CD1c-positive myeloid dendritic cell (primary cell): ENCODE data around the gene RALGPS1.

ENCODE experiments used
- DNase-seq: peaks from one replicate; pipeline ENCODE4 v3.0.0-alpha.2; 2016; ENCODE audit errors: extremely low spot score

The RALGPS1 gene

DNA sequence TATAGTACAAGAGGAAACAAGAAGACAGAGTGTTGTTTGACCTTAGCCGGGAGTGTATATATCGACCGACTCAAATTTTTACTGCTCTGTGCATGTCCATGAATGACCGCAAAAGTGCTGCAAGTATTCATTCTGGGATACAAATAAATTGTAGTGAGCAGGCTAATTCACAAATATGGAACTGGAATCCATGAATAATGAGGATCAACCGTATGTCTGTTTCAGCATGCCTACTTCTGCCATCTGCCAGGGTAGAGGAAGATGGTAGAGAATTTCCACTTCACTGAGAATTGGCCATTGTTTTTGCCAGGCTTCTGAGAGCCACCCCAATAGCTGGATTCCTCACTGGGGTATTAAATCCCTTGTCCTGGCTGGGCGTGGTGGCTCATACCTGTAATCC, 8.5 kb upstream of the RALGPS1 start:
- no peak for DNase-seq

DNA sequence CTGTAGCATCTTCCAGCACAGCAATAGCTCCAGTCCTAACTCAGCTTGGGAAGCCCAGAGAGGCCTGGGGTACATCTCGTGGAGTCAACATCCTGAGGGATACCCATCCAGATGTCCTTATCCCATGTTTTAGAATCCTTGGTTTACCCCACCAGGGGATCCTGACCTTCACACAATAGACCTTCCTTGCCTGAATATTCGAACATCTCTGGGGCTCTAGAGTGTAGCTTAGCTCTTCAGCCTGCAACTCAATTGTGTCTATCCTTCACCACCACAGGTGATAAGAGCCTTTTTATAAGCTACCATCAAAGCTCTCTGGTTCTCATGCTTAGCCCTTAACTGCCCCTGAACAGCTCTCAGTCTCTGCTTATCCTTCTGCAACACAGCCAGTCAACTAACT, 7.5 kb upstream of the RALGPS1 start:
- no peak for DNase-seq

DNA sequence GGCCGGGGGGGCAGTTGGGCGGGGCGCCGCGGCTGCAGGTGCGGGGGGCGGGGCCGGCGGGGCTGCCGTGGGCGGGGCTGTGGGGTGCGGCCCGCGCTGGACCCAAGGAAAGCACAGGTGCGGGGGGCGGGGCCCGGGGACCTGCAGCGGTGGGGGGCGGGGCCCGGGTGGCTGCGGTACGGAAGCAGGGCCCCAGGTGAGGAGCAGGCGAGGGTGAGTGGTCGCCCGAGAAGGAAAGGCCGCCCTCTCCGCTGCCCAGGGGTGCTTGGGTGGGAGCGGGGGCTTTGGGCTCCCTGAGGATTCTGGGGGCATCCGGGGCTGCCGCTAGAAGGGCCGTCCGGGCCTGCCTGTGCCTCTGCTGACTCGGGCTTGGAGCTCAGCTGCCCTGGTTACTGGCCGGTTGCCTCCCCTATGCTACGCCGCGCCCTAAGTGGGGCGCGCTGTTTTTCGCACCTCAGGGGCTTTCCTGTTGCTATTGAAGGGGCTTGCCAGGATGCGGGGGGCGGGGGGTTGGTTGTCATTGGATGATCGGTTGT, 767 bp downstream of the RALGPS1 start:
- no peak for DNase-seq

DNA sequence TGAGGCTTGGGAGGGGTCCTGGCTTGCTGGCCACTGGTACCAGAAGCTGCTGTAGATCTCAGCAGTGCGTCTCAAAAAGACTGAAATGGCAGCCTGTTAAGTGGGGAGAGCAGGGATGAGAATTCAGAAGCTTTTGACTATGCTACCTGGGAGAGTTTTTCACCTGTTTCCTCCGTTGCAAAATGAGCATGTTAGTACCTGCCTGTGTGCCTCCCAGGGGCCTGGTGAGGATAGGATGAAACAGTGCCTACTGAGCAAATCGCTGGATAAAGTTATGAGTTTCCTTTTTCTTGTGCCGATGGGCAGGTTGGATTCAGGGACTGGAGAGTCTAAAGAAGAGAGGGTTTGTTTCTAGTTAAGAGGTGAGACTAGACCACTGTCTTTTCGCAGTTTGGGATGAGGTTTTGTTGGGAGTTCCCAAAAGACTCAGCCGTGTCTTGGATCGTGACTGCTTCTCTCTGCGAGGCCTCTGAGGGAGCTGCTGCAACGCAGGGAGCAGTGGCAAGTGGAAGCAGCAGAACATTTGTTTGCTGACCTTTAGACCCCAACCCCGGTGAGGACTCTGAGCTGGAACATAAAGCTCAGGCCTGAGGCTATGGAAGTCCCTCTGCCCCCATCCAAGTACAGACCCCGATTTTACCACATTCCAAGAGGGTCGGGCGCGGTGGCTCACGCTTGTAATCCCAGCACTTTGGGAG, 1.4 kb downstream of the RALGPS1 start:
- DNase-seq: no peak

DNA sequence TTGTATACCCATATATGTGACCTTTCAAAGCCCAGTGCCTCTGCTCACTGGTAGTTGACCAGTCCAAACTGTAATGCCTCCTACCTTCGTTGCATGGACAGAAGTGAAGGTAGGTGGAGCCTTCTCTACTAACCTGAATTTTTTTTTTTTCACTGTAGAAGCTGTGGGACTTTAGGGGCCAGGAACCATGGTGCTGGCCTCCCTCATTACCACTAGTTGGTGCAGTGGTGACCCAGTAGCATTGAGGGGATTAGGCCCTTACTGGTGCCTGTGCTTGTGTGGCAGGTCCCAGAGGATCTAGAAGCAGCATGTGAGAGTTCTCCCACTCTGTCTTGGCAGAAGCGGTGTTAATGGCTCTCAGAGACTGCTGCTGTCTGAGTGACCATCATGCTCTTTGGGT, 2.3 kb downstream of the RALGPS1 start:
- no peak for DNase-seq

DNA sequence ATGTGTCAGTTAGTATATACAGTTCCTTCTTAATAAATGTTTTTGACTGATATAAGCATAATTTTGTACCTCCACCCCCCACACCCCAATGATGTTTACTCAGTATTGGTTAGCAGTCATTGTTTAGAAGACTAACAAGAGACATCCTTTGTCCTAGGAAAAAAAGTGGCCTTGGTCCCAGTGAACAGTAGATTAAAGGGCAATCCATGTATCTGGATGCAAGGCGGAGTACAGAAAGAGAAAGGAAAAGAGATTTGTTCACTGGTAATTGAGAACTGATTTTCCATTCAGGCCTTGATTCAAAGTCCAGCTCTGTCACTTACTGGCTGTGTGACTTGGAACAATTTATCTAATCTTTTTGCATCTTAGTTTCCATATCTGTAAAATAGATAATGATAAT, 4.6 kb downstream of the RALGPS1 start:
- no peak for DNase-seq

DNA sequence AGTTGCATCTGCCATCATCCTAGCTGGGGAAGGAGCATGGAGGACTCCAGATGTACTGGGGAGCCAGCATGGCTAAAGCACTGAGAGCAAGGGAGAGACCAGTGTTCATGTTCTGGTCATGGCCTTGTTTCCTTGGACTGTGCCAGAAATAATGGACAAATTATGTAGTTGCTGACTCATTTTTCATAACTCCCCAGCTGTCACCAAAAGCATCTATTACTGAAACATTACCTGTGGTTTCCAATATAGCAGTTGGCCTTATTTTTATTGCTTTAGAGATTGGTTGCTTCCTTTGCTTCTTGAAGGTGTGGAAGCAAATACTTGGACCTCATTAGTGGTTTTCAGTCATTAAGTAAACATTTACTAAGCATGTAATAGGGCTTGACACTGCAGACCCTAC, 11.3 kb downstream of the RALGPS1 start:
- no peak for DNase-seq

DNA sequence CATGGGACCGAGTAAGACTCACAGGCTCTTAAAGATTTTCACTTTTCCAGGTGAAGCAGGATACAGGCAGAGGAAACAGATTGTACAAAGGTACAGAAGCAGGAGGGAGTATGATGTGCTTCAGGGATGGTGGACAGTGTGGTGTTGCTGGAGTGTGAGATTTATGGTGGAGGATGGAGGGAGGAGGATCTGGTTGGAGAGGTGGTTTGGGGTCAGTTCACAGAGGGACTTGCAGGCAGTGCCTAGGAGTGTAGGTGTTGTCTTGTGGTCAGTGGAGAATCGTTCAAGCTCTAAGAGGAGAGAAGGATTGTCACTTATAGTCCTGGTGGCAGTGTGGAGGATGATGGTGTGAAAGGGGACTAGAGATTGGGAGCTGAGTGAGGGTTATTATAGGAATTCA, 11.8 kb downstream of the RALGPS1 start:
- DNase-seq: no peak

DNA sequence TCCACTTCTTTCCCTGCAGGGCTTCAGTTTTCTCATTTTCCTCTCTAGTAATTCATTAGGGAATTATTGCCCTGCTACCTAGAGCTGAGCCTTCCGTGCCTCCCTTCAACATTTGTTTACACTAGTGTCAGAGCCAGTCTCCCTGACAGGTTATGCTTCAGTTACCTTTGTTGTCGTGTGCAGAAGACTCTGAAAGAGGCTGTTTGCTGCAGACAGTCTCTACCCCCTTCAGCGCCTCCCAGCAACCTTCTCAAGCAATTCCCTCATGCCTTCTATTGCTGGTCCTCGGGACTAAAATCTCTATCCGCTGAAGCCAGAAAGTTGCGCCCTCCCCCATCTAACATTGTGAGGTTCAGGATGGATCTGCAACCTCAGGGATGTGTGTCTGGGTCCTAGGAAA, 12.8 kb downstream of the RALGPS1 start:
- no peak for DNase-seq

DNA sequence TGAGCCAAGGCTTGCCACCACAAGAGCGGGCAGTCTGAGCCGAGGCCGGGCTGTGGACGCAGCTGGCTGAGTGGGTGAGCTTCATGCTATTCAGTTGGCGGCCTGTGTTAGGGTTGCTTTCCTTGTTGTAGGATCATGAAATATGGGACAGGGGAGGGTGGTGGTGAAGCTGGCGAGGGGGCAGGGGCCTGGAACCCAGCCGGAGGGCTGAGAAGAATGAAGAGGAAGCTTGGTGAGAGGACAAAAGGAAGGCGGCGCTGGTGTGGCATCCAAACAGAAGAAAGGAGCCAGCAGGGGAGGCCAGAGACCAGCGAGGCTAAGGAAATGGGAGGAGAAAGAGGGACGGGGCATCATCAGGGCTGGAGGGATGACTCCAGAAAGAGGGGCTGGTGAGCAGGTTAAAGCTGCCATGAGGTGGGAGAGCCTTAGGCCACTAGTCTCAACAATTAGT, 18.3 kb downstream of the RALGPS1 start:
- no peak for DNase-seq

DNA sequence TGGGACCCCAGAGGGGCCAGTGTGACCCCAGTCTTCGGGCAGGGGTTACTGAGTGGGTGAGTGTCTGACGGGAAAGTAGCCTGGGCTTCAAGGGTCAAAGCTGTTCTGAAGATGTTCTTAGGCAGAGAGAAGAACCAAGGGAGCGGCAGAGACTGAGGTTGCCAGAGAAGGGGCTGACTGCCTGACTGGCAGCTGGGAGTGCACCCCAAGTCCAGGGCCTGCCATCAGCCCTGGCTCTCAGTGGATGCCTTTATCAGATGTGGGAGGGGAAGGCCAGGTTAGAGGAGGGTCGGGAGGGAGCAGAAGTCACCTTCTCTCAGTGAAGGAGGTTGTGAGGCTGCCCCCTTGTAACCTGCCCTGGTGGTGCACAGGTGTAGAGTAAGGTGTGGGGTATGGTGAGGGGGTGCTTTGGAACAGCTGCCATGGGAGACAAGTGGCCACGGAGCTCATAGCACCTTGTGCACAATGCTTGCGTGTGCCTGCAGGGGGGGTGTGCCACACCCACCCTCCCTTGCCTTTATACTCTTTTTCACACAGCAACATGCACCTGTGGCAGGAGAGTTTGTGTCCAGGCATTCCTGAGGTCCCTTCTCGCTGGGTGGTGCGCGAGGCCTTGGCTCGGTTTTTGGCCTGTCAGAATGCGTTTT, 18.9 kb downstream of the RALGPS1 start:
- no peak for DNase-seq

DNA sequence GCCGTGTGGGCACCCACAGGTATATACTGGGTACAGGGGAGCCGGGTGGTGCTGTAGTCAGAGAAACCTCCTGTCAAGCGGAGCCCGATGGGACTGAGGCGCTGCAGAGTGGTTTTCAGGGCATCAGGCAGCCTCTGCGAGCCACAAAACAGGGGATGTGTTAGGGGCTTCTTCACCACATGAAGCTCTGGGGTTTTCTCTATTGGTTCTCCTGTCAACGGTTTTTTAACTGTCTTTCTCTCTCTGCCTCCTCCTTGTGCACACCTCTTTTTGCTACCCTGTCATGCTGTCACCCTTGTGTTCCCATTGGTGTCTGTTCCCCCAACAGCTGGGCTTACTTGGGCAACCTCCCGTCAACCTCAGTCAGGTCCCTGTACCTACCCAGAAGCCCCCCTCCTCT, 19.9 kb downstream of the RALGPS1 start:
- DNase-seq: no peak

DNA sequence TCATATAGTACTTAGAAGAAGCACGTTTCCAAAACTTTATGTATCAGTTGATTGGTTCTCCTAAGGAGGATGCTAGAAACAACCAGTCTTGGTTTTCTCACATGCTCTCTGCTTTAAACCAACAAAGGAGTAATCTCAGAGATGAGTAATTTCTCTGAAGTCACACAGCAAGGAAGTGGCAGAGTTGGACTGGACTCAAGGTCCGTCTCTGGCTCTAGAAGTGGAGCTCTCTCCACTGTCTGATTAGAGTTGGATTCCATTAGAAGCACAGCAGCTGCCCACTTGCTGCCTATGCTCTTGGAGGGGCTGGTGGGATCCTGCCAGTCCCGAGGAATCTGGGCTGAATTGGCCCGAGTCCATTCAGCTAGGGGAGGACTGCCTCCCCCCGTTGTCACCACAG, 21.0 kb downstream of the RALGPS1 start:
- no peak for DNase-seq

DNA sequence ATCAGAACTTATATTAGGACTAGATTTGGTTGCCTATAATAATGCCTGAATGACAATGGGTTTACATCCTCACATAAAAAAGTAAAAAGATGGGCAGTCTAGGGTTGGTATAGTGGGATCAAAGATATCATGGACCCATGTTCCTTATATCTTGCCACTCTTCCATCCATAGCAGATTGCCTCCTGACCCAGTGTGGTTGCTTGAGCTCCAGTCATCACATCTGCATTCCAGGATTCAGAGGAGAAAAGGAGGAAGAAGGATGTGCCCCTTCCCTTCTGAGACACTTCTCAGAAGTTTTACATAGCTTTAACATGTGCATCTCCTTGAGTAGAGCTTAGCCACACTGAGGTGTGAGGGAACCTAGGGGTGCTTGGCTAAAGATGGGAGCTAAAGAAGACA, 22.9 kb downstream of the RALGPS1 start:
- DNase-seq: no peak

DNA sequence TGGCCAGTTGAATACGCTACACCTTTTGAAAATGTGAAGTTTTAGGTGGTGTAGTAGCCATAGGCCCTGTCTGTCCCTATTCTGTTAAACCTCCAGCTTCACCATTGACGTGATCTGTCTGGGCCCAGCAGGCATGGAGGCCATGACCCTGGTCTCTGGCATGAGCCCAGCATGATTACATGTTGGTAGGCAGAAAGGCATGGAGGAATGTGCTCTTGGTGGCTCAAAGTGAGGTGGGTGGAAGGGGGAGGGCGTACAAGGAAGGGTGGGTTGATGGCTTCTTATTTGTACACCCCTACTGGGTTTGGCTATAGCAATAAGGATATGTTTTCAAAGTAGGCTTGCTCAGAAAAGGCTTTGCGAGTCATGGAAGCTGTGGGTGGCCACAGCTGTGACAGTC, 23.7 kb downstream of the RALGPS1 start:
- no peak for DNase-seq

DNA sequence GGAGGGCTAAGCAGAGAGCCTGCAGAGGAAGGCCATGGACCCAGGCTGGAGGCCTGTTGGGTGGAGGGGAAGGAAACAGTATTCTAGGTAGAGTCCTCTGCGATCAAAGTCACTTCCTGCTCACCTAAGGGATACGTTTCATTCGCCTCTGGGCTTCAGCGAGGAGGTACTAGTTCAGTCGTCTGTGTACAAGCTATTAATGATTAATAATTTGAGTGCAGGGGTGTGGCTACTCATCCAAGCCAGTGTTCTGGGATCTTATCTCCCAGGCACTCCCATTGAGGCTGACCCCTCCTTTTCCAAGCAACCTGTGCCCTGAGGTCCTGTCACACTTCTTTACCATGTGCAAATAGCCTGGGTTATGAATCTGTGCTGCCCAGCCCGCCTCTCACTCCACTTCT, 25.2 kb downstream of the RALGPS1 start:
- no peak for DNase-seq

DNA sequence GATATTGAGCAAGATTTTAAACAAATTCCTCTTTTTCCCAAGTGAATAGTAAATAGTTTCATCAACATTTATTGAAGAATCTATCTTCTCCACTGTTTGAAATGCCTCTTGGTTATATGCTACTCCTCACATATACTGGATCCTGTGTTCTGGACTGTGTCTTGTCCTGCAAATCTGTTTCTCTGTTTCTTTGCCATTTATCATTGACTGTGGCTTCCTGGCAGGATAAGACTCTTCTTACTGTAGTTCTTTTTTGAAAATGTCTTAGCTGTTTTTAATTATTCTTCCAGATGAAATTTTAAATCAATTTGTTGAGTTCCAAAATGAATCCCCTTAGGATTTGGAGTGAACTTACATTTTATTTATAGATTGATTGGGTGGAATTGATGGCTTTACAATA, 27.8 kb downstream of the RALGPS1 start:
- DNase-seq: no peak

DNA sequence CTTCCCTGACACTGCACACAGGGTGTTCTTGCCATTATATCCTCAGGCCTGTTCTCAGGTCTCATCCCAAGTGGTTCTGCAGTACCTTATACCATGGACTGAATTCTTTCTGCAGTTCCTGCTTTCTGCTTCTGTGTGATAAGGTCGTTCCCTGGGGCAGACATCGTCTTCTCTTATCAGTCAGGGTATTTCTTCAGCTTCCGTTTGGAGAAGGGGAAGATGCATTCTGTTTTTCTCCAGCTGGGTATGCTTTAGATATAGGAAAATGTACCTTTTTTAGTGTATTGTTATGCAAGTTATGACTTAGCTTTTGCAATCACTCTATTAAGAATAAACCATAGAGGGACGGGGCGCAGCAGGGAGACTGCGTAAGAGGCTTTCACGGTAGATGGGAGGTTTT, 31.1 kb downstream of the RALGPS1 start:
- no peak for DNase-seq

DNA sequence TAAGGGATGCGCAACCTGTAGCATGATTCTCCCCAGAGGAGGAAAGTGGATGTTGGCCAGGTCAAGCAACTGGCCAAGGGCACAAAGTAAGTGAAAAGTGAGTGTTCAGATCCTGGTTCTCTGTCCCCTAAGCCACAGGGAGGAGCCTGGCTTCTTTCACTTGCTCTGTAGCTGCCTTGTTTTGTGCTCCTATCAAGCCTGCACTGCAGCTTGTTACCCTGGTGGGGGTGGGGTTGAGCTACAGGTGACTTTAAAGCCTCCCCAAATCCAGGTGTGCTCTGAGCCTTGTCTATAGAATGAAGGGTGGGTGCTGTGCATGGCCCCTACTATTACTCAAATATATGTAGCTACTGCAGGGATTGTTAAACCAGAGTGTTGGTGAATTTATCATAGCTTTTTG, 32.9 kb downstream of the RALGPS1 start:
- DNase-seq: no peak

DNA sequence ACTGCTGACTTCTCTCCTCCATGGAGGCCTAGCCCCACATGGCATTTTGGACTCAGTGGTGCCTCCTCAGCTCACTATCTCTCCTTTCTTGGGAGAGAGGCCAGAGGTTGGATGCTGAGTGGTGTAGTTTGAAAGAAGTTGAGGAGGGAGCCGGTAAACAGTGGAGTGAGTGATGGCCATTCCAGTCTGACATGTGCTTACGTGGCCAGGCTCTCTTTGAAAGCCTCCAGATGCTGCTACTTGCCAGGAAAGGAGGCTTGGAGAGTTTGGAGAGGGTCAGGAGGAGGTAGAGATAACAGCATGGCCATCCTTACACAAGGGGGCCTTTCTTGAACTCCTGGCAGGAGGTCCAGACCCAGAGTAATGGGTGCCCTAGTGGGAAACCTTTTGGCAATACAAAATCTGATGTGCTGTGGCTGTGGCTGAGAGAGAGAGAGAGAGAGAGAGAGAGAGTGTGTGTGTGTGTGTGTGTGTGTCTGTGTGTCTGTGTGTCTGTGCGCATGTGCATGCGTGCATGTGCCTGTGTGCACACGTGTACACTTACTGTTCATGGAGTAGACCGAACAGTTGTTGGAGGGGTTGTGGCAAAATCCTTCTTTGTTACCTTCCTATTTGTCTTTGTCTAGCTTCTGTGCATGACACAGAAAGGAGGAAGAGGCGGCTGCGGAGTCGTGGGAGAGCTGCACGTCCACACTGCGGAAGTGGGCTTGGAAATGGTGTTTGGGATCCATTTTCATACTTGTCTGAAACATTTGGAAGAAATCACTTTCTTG, 37.8 kb downstream of the RALGPS1 start:
- DNase-seq: no peak

DNA sequence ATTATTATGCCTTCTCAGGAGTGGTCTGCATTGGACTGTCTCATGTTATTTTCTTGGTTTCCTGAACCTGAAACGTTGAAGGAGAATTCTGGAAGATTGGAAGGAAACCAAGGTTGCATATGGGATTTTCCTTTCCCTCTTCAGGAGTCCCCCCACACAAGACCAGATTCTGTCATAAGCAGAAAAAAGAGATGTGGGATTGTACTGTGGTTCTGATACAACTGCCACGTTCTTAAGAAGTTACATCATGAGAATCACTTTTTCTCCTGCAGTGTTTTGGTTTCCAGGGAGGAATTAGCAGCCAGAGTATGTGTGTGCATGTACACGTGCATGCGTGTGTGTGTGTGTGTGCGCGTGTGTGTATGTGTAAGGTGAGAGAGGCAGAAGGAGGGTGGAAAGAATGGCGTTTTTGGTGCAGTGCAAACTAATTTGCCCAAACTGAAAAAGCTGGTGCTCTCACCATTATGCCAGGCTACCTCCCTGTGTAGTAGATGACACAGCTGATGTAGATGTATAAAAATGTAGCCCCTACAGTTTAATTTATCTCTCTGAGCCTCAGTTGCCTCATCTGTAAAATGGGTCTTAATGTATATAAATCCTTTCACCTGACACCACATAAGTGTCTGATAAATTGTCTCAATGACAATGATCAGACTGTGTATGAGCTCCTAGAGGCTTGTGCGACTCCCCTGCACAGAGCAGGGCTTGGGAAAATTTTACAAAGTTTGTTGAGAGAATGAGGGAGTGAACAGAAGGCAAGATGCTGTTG, 38.6 kb downstream of the RALGPS1 start:
- DNase-seq: no peak

DNA sequence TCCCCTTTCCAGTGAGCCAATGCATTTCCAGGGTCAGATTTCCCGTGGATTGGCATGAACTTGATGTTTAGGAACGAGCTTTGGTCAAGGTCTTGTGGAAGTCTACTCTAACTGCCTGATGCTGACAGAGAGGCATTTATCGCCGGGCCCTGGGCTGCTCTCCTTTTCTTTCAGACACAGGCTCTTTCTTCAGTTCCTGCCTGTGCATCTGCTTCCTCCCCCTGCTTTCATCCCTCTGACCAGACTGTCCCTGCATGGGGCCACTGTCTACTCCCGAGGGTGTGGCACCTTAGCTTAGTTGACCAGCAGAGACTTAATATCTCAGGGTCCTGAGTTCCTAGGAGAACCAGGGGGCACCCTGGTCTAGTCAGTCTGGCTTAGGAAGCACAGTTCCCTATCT, 41.2 kb downstream of the RALGPS1 start:
- no peak for DNase-seq
